GM12892 (cell line): ENCODE data around the gene PIMREG.

Source experiments
- DNase-seq: peaks from one replicate; pipeline ENCODE4 v3.0.0; 2011; ENCODE audit not compliant: insufficient read length
- FAIRE-seq: peaks from 2 replicates; lab custom pipeline; 2011; peaks lifted over from hg19 to GRCh38; lab: Jason Lieb, UNC
- POLR2A ChIP-seq: IDR thresholded peaks from 2 replicates; pipeline ENCODE4 v1.6.1; 2011; ENCODE audit warnings: low read depth, low read length, control low read depth
- POLR2AphosphoS5 ChIP-seq: IDR thresholded peaks from 2 replicates; pipeline ENCODE4 v1.6.1; 2011; ENCODE audit warnings: low read depth, low read length, control low read depth
- TAF1 ChIP-seq: IDR thresholded peaks from 2 replicates; pipeline ENCODE4 v1.6.1; 2011; ENCODE audit warnings: low read depth, mild to moderate bottlenecking, control low read depth, low read length, borderline replicate concordance

Gene PIMREG

DNA sequence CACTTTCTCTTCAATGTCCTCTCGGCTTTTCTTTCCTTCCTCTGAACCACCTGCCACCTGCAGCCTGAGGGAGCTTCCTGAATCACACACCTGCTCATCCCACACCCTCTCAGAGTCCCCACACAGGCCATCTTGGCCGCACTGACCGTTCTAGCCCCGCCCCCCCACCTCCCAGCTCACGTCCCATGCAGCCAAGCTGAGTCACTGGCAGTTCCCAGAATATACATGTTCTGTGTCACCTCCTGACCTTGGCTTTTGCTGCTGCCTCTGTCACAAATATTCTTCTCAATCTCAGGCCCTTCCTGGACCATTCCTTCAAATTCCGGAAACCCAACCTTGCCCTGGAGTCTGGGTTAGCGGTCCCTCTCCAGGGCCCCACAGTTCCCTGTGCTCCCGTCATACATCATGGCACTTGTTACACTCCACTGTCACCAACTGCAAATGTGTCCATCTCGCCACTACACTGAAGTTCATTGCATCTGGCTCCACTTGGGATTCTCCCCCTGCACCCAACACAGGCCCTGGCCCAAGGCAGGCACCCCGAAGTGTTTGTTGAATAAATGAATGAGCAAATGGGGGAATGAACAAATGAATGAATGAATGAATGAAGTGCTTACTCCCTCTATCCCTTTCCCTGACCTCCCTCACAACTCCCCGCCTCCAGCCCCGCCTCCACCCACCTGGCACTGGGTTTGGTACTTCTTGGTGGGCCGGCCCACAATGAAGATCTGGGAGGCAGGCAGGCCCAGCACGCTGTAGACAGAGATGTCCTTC is 12.8 kb downstream of the PIMREG start:
- FAIRE-seq (no peak), DNase-seq (no peak)
- no peak for TF ChIP-seq TAF1
- TF ChIP-seq POLR2A, result no peak
- no peak for TF ChIP-seq POLR2AphosphoS5

GRCh38 chr17:6457688-6458459 is 13.6 kb downstream of the PIMREG start:
- TF ChIP-seq TAF1 (no peak), POLR2AphosphoS5 (no peak), POLR2A (no peak)
- DNase-seq (no peak), FAIRE-seq (no peak)

DNA sequence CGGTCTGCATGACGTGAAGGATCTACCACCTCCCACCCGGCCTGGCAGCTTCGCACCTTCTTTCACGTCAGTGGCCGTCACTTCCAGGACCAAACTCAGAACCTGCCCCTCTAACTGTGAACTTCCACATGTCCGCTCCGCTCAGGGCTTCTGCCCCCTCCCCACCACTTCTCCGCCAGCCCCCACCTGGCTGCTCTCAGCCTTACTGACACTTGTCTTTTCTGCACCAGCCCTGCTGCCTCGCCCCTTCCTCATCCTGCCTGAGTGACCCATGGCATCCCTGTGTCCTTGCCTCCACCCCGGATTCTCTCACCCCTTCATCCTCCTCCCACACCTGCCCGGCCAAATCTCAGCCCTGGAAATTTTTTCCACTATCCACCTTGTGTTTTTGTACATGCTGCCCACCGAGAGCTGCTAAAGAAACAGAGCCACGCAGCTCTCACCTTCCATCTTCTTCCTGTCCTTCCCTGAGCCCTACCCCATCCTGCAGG is 14.2 kb downstream of the PIMREG start:
- FAIRE-seq, result no peak
- DNase-seq, result no peak

GRCh38 chr17:6460531-6461161 is 16.4 kb downstream of the PIMREG start:
- no peak for DNase-seq
- no peak for TF ChIP-seq POLR2A
- peak; percentile 42 for FAIRE-seq

More for the DNA sequence above, 14.2 kb downstream of the PIMREG start:
- TF ChIP-seq POLR2A (no peak), POLR2AphosphoS5 (no peak), TAF1 (no peak)

DNA sequence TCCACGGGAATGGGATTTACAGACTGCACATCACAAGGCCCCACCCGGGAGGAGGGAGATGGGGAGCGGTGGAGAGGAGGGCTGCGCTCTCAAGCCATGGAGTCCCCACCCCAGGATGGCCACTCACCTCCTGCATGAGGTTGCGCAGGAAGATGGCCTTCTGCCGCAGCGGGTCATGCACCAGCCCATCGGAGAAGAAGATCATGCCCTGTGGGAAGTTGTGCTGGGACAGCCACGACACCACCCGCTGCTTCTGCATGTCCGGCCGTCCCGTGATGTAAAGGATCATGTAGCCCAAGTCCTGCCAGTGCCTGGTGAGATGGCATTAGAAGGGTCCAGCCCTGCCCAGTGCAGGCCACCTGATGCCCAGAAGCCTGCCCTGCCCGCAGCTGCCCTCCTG is 17.0 kb downstream of the PIMREG start:
- no peak for TF ChIP-seq TAF1
- no peak for TF ChIP-seq POLR2AphosphoS5
- DNase-seq (no peak), FAIRE-seq (no peak)

DNA sequence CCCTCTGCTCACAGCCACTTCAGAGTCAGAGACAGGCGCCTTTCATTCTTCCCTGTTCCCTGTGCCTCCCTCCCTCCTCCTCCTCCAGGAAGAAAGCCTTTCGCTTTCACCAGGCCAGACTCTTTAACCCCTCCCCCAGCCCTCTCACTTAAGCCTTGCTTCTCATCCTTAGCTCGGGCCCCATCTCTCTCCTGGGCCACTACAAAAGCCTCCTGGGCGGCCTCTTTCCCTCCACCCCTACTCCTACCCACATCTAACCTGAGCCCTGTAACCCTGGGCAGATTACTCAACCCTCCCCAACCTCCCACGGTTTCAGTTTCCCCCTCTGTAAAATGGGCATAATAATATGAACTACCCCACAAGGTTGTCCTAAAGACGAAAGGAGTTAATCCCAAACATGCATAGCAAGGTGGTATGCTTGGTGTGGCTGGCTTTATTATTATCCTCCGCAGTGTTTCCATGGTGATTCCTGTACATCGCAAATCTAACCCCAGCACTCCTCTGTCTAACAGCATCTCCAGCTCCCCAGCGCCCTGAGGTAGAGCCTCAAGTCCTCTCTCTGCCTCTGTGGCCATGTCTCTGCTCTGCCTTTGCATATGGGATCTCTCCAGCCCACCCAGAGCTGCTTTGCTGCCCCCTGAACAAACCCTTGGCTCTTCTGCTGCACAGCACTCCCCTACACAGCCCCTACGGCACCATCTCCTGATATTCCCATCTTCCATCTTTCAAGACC is 17.7 kb downstream of the PIMREG start:
- FAIRE-seq, result no peak
- no peak for DNase-seq
- TF ChIP-seq POLR2AphosphoS5 (no peak), TAF1 (no peak), POLR2A (no peak)

- TF ChIP-seq POLR2A, result no peak
- no peak for TF ChIP-seq TAF1
- no peak for TF ChIP-seq POLR2AphosphoS5
- DNase-seq, result no peak
- FAIRE-seq, result no peak
Measured at GRCh38 chr17:6462692-6463091, 18.4 kb downstream of the PIMREG start.

- DNase-seq (no peak), FAIRE-seq (no peak)
- TF ChIP-seq POLR2A (no peak), POLR2AphosphoS5 (no peak), TAF1 (no peak)
Measured at GRCh38 chr17:6463616-6464445, 19.6 kb downstream of the PIMREG start.

- DNase-seq, result no peak
- FAIRE-seq, result no peak
- TF ChIP-seq POLR2AphosphoS5 (no peak), TAF1 (no peak), POLR2A (no peak)
Measured at GRCh38 chr17:6464446-6465041, 20.3 kb downstream of the PIMREG start.
